ENCODE data around the gene TPSAB1.

DNA sequence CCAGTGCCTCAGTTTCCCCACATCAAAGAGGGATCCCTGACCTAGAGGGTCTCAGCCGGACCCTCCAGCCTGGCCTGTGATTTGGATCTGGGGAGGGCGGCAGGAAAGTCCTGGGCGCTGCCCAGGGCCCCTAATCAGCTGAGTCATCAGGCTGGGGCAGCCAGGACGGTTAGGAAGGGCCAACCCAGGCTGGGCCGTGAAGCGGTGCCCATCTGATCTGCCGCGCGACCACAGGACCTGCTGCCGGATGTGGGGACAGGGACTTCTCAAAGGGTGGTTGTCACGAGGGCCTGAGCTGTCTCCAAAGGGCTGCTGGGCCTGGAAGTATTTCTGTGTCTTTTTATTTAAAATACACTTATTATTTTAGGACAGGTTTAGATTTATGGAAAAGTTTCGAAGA lies 4.4 kb downstream of the TPSAB1 start:
- TF ChIP-seq, protein P1, sequence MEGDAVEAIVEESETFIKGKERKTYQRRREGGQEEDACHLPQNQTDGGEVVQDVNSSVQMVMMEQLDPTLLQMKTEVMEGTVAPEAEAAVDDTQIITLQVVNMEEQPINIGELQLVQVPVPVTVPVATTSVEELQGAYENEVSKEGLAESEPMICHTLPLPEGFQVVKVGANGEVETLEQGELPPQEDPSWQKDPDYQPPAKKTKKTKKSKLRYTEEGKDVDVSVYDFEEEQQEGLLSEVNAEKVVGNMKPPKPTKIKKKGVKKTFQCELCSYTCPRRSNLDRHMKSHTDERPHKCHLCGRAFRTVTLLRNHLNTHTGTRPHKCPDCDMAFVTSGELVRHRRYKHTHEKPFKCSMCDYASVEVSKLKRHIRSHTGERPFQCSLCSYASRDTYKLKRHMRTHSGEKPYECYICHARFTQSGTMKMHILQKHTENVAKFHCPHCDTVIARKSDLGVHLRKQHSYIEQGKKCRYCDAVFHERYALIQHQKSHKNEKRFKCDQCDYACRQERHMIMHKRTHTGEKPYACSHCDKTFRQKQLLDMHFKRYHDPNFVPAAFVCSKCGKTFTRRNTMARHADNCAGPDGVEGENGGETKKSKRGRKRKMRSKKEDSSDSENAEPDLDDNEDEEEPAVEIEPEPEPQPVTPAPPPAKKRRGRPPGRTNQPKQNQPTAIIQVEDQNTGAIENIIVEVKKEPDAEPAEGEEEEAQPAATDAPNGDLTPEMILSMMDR (IDR thresholded peaks at IDR 0.05), result no peak
- no peak for TF ChIP-seq POLR2A (IDR thresholded peaks at IDR 0.05)

All from thyroid gland (tissue), 4 donors.